ENCODE data around the gene TAGLN2. TPM values are rescaled to one million over a fixed set of nuclear protein-coding genes. Genes with fewer than 3 reads are reported as not detected.
"Not testable (repeated sequence)": the region's sequence is repeated elsewhere in the genome, so short reads cannot be mapped to it uniquely, and the experiment has no call there.

Gene TAGLN2
- polyA plus RNA-seq, 4 donors, result 123 to 160 (median 142) TPM

DNA sequence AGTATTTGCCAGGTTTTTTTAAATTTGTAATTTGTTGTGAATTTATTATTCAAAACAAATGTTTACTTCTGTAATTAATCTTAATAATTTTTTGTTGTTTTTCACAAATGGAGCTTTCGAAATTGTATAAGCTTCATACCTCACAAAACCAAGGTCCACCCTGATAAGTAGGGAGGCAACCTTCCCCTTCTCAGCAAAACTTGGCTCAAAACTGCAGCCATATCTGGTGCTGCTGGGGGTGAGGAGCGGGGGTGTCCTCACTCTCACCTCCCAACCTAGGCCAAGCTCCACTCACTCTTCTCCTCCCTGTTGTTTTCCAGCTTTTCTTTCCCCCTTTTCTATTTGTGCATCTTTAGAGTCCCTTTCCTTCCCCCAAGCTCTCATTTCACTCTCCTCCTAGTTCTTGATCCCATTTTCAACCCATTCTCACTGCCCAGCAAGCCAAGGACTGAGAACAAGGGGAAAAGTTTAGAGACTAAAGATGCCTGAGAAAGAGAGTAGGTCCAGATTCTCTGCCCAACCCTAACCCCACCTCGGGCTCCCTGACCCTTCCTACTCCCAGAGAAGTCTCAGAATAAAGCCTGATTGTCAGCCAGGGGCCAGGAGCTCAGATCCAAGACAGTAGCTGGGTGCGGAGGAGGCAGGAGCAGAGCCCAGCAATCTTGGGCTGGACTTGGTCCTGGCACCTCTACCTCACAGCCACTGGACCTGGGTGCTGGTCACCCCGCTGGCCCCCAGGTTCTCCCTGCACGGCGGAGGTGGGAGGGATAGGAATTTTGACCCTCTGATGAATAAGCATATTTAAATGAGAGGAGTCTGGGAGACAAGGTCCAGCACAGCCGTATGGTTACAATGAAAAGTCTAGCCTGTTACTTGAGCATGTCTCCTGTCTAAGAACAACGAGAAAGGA, 17.0 kb downstream of the TAGLN2 start:
- no peak for DNase-seq (ENCODE audit: low read depth in 4 of 4, low spot score in 3 of 4)

DNA sequence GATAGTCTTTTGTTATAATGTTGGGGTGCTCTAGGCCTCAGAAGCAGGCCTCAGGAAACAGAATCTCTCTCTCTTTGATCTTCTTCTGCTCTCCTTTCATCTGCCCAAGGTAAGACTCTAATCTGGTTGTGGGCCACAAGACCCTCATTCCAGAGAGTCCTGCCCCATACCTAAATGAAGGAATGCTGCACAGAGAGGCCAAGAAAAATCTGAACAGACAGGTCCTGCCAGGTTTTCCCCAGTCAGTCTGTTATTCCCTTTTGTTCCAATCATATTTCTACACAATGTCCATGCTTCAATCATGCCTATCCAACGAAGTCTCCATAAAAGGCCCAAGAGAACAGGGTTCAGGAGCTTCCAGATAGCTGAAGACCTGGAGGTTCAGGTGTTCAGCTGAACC, 18.3 kb downstream of the TAGLN2 start:
- DNase-seq (ENCODE audit: low read depth in 4 of 4, low spot score in 3 of 4), result no peak

DNA sequence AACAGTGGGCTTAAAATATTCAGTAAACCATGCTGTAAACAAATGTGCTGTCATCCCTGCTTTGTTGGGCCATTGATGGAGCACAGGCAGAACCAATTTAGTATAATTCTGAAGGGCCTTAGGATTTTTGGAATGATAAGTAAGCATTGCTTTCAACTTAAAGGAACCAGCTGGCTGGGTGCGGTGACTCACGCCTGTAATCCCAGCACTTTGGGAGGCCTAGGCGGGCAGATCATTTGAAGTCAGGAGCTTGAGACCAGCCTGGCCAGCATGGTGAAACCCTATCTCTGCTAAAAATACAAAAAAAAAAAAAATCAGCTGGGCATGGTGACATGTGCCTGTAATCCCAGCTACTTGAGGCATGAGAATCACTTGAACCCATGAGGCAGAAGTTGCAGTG, 21.3 kb downstream of the TAGLN2 start:
- DNase-seq (ENCODE audit: low read depth in 4 of 4, low spot score in 3 of 4), result not testable (repeated sequence)

DNA sequence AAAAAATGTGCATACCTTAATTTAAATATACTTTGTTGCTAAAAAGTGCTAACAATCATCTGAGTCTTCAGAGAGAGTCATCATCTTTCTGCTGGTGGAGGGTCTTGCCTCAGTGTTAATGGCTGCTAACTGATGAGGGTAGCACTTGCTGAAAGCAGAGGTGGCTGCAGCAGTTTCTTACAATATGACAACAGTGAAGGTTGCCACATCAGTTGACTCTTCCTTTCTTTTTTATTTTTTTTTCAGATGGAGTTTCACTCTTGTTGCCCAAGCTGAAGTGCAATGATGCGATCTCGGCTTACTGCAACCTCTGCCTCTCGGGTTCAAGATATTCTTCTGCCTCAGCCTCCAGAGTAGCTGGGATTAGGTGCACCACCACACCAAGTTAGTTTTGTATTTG, 22.8 kb downstream of the TAGLN2 start:
- no peak for DNase-seq (ENCODE audit: low read depth in 4 of 4, low spot score in 3 of 4)

DNA sequence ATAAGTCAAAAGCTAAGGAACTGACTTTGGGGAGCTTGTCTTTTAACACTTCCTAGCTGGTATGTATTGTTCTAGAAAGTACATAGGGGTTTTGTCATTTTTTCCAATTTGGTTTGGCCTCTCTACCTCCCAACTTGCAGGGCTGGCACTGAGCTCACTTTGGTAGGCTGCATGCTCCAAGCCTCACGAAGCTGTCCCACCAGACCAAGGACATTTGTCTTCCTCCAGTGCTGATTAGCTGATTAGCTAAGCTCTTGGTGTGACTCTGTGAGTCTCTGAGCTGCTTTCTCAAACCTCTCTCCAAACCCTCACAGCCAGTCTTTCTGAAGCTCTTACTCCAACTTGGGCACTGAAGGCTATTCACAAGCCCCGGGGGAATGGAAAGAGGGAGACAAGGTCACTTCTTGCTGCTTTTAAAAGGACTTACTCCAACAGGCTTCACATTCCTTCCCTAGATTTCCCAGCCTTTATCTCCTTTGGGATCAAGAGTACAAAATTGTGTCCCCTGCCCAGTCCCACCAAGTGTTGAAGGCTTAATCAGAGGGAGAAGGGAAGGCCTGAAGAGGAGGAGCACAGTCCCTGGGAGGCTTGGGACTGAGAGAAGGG, 24.4 kb downstream of the TAGLN2 start:
- DNase-seq (ENCODE audit: low read depth in 4 of 4, low spot score in 3 of 4), result no peak

DNA sequence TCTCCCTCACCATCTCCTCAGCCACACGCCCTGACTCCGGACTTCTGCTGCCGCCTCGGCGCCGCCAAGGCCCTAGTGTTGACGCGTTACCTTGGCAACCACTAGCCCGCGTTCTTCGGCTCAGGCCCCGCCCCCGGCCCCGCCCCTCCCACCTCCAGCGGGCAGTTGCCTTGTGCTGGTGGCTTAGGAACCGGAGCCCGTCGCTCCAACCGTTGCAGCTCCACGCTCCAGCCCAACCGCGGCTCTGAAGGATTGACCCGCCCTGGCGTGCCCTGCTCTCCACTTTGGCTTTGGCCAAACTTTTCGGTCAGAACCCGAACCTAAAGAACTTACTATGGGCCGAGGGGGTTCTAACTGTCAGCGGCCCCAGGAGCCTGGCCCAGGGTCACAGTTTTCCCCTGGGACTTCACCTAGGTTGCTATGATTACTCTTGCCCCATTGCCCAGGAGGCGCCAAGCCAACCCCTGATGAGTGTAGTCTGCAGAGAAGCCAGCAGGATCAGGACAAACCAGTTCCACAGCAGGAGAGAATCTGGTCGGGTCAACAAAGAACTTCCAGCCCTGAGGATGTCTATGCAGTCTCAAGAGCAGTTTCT, 25.1 kb downstream of the TAGLN2 start, which contains the start of gene CFAP45:
Gene CFAP45, minus strand, starts transcription at position 80 of the 595 bp plus-strand sequence. Its CDS starts 67 bp downstream, at position 13.
- peak in 2 of 4 donors; percentile 67 to 69 for DNase-seq (ENCODE audit: low read depth in 4 of 4, low spot score in 3 of 4)

DNA sequence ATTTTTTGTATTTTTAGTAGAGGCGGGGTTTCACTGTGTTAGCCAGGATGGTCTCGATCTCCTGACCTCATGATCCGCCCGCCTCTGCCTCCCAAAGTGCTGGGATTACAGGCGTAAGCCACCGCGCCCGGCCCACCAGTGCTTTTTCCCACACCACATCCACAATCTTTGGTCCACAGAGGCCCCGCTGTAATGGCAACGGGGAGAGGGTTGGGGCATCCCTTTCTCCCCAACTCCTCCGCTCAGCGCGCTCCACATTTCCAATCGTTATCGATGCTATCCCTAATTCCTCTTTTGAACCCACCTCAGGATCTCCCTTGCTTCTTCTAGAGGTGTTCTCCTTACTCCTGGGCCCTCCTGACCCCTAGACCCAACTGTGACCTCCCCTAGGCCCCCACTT, 25.7 kb downstream of the TAGLN2 start:
- DNase-seq (ENCODE audit: low read depth in 4 of 4, low spot score in 3 of 4), result not testable (repeated sequence)

DNA sequence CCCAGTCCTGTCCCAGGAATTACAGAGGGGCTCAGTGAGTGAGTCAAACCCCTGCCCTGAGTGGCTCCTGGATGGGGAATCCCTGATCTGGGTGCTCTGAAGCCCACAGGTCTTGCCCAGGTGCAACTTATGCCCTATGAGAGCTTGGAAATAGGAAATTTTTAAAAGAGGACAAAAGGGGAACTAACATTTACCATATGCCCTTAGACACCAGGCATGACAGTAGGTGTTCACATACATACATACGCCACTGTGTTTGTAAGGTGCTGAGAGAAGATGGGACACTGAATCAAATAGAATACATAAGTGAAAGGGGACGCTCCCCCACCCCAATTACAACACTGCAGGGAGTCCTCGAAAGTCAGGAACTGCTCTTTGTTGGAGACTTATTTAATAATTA, 26.8 kb downstream of the TAGLN2 start:
- DNase-seq (ENCODE audit: low read depth in 4 of 4, low spot score in 3 of 4), result no peak

DNA sequence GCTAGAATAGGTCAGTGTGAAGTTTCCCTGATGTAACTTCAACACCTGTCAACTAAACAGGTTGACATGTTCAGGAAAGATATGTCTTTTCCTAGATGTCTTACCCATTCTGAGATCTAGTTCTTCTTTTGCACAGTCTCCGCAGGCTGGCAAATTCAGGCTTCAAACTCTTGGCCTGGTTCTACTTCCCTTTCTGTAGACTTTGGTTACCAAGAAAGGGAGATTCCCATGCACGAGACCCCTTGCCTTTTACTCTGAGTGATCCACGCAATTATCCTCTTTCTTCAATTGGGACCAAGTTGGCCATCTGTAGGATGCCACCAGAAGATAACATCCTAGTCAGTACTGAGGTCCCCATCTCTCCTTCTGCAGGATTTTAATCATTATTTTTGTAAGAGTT, 27.3 kb downstream of the TAGLN2 start:
- no peak for DNase-seq (ENCODE audit: low read depth in 4 of 4, low spot score in 3 of 4)

DNA sequence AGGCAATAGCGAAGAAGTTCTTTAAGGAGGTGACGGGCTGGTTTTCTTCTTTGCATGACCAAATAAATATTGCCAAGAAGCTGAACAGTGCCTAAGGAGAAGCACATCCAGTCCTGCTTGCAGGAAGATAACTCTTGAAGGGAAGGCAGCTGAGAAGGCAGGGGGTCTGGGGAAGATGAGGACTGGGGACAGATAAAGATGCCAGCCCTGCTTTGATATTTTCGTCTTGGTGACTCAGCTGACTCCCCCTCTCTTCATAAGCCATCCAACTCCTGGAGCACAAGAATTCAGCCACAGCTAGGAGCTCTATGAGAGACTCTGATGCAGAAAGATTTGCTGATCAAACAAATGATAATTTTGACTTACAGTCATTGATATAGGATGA, 28.8 kb downstream of the TAGLN2 start:
- DNase-seq (ENCODE audit: low read depth in 4 of 4, low spot score in 3 of 4), result no peak

DNA sequence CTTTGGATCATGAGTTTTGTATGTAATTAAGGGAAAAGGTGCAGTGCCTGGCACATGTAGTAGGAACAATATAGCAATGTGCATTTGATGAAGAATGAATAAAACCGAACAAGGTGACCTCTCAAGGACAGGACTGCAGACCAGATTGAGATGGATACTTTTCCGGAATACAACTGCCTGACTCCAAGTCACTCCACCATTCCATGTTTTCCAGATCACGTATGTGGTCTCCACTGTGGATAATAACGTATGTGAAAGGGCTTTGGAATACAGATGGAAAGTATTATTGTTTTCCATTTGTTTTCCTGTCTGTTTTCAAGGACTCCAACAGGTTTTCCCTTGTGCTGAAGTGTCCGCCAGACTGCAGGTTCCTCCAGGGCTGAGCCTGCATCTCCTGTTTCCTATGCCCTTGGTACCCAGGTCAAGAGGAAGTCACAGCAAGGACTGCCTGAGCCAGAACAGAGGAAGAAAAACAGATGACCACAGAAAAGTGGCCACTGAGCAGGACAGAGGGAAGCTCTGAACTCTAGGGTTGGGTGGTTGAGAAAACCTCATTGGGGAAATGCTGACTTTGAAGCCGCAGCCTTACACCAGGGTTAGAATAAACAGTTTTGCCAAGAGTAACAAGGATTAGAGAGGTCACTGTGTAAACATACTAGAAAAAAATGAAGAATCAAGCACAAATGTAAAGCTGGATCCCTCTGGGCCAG, 29.3 kb downstream of the TAGLN2 start:
- no peak for DNase-seq (ENCODE audit: low read depth in 4 of 4, low spot score in 3 of 4)

DNA sequence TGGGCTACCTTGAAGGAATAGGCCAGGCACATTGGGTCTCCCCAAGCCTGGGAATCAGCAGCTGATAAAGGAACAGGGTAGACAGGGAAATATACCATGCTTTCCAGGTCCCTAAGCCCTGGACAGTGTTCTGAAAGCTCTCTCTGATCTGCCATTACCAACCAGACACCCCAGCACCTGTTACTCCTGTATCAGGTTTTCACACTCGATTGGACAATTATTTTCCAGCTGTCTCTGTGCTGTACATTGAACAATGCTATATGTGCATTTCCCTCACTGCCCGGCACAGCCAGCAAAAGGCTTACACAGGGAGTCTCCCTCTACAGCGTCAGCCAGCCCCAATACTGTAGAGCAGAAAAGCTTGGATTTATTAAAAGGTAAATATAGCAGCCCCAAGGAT, 30.0 kb downstream of the TAGLN2 start:
- no peak for DNase-seq (ENCODE audit: low read depth in 4 of 4, low spot score in 3 of 4)

DNA sequence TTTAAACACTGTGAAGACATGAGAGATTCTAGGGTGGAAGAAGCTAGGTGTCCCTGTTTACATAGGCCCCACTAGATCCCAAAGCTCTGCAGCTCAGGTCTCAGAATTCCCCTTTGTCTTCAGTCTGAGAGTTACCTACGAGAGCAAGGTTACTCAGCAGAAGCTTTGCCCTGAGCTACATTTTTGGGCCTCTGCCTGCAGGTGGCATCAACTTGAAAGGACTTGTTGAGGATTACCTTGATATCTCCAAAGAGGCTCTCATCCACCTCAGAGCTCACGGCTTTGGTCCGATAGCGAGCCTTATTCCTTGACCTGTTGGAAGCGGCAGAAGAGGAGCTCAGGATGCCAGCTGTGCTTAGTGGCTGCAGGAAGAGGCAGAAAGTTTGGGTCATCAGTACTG, 32.4 kb downstream of the TAGLN2 start:
- no peak for DNase-seq (ENCODE audit: low read depth in 4 of 4, low spot score in 3 of 4)

DNA sequence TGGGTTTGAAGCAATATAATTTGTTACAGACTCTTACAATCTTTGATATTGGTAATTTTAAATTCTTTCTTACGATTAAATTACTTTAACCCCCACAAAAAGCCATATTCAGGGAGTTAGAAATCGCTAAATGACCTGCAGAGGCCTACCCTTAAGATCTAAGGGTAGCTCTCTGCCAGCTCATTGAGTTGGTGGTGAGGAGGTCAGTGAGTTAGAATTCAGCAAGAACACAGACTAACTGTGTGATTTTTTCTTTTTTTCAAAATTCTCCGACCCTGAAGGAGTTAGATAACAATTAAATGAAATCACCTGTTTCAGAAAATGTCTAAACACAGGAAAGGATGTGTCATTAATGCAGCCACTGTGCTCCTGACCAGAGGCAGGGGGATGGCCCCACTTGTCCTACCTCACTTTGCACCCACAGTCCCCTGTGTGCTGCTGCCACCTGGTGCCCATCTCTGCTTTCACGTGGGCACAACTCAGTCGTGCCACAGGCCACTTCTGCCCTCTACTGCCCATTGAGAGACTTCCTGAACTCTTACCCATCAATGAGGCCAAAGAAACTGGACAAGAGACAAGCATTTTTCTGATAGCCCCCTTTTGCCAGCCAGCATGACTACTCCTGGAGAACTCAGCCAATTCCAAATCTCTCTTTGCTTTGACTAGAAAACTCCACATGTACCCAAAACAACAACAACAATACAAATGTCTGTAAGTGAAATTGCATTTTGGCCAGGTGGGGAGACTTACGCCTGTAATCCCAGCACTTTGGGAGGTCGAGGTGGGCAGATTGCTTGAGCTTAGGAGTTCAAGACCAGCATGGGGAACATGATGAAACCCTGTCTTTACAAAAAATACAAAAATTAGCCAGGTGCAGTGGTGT, 33.8 kb downstream of the TAGLN2 start:
- DNase-seq (ENCODE audit: low read depth in 4 of 4, low spot score in 3 of 4), result peak in 3 of 4 donors; percentile 63 to 73 (median 64)

DNA sequence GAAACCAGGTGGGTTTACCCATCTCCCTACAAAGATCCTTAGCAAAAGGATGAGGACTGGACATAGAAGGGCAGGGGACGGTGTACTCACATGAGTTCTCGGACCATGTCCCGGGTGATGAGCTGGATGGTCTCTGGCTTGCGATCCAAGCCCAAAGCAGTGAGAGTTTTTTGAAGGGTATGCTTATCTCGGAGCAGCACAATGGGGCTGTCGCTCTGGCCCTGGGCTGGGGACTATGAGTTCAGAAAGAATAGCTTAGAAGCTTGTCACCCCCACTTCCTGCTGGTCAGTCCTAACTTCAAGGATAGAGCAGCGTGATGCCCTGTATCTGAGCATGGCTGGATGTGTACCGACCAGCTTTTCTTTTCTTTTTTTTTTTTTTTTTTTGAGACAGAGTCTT, 34.9 kb downstream of the TAGLN2 start:
- DNase-seq (ENCODE audit: low read depth in 4 of 4, low spot score in 3 of 4), result no peak

DNA sequence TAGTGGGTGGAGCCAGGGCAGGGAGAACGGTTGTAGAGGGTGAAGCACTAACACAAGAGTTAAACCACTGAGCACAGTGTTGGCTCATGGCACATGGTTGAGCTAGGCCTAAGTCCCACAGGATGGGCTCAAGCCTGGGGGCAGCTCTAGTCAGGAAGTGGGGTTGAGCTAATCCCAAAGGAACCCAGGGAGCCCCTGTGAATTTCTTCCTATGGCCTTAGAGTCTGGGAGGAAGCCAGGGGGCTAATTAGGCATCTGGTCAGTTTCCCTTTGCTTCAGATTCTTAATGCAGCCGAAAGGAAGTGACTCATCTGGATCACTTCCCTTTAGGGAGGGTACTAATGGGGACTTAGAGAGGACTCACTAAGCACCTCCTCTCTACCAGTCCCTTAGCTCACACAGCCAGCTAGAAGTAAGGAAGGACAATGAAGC, 35.5 kb downstream of the TAGLN2 start:
- DNase-seq (ENCODE audit: low read depth in 4 of 4, low spot score in 3 of 4), result no peak

DNA sequence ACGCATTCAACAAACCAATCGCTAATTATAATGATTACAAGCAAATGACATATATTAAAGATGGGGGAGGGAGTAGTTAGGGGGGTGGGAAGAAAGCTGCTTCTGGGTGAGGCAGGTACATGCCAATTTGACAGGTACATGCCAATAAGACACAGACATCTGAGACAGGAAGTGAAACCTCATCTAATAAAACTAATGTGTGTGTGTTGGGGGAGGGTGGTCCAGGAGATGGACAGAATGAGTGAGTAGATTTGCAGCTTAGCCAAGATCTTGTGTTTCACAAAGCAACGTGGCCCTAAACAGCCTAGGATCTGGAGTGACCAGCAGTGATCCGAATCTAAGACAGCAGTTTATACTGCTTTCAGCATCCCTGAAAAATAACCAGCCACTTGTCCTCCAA, 36.1 kb downstream of the TAGLN2 start:
- no peak for DNase-seq (ENCODE audit: low read depth in 4 of 4, low spot score in 3 of 4)

DNA sequence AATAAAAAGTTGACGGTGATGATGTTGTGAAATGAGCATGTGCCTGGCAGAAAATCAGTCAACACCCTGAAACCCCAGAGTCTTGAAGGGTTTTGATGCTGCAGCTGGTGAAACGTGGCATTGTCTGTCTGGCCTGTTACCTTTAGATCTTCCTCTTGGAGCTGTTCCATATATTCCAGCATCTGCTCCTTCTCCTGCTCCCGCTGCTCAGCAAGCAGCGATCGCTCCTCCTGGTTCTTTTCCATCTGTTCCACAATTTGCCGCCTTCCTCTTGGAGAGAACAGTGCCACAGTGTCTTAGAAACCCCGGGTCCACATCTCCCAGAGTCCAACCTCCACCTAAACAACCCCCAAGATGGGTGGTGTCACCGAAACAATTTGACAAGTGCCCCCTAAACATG, 41.0 kb downstream of the TAGLN2 start:
- DNase-seq (ENCODE audit: low read depth in 4 of 4, low spot score in 3 of 4), result no peak

DNA sequence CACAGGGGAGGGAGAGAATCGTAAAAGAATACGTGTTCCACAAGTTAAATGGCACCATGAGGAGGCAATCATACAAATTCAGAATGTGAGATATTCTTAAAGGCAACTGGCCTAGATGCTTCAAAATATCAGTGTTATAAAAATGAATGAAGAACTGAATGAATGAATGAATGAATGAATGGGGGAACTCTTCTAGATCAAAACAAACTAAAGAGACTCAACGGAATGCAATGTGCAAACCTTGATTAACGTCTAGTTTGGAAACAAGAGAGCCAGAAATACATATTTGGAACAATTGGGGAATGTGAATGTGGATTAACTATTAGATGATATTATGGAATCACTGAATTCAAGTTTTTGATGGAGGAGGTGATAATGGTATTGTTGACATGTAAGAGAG, 42.2 kb downstream of the TAGLN2 start:
- DNase-seq (ENCODE audit: low read depth in 4 of 4, low spot score in 3 of 4), result no peak

DNA sequence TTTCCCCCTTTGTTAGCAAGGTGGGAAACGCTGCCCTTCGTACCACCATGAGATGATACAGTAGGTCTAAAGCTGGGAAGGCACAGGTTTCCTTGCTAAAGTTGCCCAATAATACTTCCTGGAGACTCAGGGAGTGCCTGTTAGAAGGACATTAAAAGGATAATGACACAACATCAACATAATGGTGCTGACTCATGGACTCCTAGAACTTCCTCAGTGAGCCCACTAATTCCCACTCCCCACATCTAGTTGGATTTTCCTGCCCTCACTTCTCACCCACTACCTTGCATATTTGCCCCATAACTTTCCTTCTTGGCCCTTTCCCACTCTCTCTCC, 42.8 kb downstream of the TAGLN2 start:
- no peak for DNase-seq (ENCODE audit: low read depth in 4 of 4, low spot score in 3 of 4)

Data from right renal pelvis (tissue), 4 donors.